Retina (tissue), 1 donor: ENCODE results near the gene TRIP11.
"Not testable (repeated sequence)": the region's sequence is repeated elsewhere in the genome, so short reads cannot be mapped to it uniquely, and the experiment has no call there.

ENCODE experiments used
- DNase-seq: peaks from one replicate; pipeline ENCODE4 v3.0.0-alpha.2; 2016

The TRIP11 gene

DNA sequence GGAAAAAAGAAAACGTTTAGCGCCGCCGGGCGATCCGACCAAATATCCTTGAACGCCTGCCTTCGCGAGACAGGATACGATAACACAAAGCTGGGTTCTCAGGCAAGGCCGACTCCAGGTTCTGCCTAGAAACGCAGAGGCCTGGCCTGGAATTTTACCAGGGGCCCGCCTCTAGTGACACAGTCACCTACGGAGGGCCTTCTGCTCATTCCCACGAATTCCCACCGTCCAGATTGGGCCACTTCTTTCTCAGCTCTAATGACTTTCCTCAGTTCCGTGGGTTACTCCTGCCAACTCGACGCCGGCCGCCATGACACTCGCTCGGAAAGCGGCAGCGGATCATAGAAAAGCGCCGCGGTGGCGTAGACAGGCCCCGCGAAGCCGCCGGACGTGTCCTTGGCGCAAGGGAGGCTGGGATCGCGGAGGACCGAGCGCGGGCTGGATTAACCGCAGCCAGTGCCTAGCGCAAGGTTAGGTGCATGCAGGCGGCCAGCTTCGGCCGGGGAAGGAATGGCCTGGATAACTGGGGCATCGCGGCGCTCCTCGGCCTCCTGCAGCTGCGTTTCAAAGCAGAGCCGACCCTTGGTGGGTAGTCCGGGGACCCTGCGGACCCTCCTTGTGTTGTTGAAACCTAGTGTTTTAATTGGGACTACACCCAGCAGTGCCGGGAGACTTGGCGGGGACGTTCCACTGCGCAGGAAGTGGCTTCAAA is at the start of gene TRIP11:
TRIP11 (minus strand) TSS at position 341 of the 712 bp plus-strand sequence. CDS start 374 bp downstream, outside the sequence.
- peak; percentile 96 for DNase-seq

DNA sequence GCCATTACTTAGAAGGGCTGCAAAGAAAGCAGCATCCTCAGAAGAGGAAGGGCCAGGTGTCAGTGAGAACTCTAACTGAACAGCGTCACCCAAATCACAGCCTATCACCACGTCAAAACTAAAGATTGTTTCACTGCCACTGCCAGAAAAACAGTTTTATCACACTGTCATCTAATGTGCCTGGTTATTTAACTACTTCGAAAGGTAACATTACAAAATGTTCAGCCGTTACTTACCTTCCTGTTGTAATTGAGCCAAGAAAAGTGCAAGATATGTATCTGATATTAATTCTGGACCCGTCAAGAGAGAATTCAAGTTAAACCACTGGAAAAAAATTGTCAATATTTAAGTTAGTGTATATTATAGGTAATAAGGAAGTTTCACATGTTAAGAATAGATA is 48.6 kb upstream of the TRIP11 start:
- no peak for DNase-seq

DNA sequence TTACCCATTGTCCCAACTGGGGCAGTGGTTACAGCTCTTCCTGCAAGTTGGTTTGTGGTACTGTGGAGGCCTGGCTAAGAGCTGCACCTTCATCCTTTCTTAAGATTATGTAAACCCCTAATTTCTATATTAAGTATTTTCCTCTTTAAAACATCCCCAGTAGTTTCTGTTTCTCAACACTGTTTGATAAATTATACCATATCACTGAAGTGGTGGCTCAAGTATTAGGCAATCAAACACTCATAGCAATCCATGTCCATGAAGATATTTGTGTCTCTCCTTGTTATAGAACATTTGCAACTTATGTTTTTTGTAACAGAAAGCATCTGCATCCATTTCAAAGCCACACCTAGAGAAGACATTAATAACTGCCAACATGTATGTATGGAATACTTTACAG is 34.7 kb upstream of the TRIP11 start:
- DNase-seq: no peak

DNA sequence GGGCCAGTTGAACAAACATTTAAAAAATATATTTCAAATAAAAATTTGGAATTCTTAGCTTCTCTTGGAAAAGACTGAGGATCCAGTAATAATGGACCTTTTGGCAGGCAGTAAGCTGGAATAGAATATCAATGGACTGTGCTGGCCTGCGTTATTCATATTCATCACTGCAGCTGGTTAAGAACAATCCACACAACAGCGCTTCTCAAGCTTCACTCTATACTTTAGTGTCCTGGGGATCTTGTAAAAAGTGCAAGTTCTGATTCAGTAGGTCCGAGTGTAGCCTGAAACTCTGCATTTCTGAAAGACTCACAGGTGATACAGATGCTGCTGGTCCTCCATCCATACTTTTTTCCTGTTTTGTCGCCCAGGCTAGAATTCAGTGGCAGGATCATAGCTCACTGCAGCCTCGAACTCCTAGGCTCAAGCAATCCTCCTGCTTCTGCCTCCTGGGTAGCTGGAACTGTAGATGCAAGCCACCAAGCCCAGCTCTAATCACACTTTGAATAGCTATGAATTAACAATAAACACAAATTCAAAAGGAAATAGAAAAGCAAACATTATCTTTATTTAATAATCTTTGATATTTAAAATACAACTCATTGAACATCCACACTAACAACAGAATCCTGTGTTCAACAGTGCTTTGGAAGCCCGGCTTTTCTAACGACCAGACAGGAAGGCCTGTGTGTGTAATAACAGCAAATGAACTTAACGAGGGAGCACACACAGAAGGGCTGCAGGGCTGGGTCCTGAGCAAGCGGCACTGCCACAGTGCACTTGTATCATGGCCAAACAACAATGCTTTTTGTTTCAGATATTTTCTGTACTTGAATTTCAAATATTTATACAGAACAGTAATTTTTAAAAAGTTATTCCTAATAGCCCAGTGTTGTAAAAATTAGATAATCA is 18.4 kb upstream of the TRIP11 start:
- DNase-seq: no peak

DNA sequence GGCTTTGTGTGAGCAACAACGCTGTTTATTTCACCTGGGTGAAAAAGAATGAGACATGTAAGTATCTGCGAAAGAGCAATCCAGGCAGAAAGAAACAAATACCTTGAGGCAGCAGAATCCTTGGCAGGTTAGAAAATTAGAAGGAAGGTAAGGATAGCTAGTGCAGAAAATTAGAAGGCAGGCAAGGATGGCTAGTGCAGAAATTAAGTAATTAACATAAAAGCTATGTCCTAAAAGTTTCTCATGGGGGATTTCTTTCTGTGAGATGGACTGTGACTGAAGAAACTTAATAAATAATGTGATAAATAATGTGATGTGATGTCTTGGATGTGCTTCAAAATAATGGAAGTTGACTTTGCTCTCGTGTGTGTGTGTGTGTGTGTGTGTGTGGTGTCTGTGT is 9.9 kb upstream of the TRIP11 start:
- DNase-seq: no peak

DNA sequence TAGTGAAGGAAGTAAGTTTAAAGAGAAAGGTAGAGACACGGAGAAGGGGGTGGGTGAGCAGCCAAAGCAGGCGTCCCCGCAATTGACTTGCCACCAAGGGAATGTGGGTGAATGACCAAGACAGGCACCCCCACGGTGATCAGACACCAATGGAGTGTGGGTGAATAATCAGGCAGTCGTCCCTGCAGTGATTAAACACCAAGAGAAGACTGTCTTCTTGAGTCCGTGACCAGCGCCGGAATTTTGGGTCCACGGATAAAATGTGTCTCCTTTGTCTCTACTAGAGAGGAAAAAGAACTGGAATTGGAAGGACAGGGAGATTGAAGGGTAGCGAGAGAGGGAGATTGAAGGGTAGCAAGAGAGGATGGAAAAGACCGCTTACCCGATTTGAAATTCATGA is 9.4 kb upstream of the TRIP11 start:
- not testable (repeated sequence) for DNase-seq

DNA sequence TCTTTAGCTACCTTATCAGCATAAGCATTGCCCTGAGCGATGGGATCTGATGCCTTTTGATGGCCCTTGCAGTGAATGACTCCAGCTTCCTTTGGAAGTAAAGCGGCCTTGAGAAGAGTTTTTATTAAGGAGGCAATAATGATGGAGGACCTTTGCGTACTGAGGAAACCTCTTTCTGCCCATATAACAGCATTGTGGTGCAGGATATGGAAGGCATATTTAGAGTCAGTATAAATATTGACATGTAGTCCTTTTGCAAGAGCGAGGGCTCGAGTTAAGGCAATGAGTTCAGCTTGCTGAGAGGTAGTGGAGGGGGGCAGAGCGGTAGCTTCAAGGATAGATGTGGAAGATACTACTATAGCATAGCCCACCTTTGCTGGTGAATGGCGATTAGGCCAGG is 6.0 kb upstream of the TRIP11 start:
- DNase-seq: not testable (repeated sequence)

DNA sequence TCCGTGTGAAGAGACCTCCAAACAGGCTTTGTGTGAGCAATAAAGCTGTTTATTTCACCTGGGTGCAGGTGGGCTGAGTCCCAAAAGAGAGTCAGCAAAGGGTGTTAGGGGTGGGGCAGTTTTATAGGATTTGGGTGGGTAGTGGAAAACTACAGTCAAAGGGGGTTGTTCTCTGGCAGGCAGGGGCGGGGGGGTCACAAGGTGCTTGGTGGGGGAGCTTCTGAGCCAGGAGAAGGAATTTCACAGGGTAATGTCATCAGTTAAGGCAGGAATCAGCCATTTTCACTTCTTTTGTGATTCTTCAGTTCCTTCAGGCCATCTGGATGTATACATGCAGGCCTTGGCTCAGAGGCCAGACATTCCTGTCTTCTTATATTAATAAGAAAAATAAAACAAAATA is 1.9 kb upstream of the TRIP11 start:
- DNase-seq: not testable (repeated sequence)

DNA sequence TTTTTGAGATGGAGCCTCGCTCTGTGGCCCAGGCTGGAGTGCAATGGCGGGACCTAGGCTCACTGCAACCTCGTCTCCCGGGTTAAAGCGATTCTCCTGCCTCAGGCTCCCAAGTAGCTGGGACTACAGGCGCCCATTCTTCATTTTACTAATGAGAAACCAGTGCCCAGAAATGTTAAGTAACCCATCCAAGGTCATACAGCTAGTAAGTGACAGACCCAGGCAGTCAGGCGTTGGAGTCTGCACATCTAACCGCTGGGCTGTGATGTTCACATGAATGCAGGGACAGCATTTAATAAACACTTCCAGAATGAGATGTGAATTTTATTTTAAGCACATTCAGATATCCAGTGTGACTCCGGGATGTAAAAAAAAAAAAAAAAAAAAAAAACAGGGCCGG is 1.3 kb upstream of the TRIP11 start:
- no peak for DNase-seq

DNA sequence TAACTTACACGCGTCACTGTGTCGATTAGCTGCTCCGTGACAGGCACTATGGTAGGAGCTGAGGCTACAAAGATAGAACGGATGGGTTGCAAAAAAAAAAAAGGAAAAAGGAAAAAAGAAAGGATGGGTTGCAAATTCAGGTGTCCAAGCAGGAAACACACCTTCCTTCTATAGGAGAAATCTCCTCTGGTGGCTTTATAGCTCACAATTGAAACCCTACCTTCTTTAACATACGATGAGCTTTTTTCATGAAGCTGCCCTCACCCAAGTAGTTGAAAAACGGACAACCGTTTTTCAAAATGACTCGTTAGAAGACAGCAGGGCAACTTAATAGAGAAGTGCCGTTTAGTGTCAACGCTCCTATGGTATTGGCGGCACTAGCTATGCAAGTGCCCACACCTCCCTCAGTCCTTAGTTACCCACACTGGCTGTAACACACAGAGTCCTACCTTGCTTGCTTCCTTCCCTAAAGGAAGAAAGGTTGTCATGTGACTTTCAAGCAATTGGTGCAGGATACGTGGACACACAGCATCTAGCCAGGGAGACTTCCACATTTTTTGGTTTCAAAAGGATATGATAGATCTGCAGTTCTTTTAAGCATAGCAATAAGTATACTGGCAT is 682 bp upstream of the TRIP11 start:
- no peak for DNase-seq

DNA sequence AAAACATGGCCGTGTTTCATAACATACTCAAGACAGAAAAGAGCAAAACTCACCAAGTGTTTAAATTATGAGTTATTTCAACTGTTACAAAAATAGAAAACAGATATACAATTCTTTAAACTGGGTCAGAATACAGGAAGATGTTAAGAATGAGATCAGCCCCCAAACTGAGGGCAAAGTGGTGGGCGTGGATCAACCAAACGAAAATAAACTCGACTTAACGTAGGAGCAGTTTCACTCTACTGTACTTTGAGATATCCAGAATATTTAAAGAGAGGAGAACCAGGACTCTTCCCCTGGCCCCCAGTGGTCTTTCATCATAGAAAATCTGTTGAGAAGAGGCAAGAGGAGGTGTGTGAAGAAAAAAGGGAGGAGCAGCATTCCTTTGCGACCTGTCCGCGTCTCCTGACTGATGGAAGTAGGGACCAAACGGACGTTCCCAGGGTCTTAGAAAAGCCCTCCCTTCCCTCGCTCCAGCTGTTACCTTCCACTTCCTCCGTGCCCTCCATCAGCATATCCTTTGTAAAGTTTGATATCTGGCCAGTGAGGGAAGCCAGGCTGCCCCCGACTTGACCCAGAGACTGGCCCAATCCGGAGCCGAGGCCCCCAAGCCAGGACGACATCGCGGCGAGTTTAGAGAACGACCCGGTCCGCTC is 668 bp downstream of the TRIP11 start:
- DNase-seq: no peak

DNA sequence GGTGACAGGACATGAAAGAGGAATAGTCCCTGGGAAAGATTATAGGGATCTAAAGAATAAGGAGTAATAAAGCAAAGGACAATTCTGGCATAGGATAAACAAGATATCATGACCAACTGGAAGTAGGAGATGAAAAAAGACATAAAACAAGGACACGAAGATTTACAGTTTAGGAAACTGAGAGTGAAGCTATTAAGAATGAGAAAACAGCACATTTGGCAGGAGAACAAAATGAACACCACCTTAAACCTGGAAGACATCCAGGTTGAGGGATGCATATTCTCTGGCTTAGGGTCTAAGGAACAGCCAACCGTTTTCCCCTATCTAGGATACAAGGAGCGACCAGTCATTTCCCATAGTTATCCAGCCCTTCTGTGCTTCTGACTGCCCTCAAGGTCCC is 1.9 kb downstream of the TRIP11 start:
- no peak for DNase-seq

DNA sequence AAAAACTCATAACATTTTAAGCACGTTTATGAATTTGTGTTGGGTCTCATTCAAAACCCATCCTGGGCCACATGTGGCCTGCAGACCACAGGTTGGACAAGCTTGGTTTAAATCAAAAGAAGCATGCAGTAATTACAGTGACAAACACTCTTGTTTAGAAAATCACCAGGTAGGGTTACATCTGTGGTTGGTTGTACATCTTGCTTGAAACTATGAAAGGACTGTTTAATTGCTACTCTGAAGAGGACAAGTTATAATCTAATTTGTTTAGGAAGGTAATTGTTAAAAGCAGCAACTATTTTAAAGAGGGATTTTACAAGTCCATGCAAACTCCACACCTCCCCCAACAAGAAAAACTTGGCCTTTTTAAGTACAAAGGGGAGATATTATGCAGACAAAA is 4.0 kb downstream of the TRIP11 start:
- no peak for DNase-seq

DNA sequence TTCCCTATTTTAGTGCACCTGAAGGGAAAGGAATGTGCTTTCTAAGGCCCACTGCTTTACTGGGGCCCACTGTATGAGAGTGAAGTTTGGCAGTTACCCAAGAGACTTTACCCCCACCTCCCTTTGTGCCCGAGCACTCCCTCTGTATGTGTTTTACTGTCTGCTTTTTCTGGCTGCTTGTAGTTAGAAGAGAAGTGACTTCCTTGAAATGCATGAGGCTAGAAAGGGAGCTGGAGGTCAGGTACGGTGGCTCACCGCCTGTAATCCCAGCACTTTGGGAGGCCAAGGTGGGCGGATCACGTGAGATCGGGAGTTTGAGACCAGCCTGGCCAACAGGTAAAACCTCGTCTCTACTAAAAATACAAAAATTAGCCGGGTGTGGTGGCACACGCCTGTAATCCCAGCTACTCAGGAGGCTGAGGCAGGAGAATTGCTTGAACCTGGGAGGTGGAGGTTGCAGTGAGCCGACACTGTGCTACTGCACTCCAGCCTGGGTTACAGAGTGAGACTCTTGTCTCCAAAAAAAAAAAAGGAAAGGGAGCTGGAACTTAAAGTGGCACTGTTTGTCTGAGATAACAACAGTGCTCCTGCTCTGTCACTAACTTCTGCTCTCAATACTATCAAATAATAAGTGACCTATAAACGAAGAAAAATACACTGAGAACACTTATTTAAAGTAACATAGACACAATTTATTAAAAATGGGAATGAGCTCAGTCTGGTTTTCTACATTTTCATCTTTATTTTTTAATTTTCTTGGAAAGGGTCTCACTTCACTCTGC is 5.8 kb downstream of the TRIP11 start:
- no peak for DNase-seq

DNA sequence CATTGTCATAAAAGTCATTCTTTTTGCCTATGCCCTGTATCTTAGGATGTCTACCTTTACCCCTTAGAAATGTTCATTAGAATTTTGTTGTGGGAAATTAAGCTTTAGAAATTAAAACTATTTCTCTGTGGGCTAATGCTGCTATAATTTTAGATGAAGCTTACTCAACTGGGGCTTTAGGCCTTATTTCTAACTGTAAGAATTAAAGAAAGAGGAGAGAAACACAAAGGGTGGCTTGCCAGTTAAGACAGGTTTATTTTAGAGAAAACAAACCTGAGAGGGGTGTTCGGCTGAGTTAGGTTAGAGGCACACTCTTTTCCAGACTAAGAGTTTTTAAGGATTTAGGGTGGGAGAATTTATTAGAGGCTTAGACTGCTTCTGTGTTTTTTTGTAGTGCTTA is 6.4 kb downstream of the TRIP11 start:
- DNase-seq: no peak

DNA sequence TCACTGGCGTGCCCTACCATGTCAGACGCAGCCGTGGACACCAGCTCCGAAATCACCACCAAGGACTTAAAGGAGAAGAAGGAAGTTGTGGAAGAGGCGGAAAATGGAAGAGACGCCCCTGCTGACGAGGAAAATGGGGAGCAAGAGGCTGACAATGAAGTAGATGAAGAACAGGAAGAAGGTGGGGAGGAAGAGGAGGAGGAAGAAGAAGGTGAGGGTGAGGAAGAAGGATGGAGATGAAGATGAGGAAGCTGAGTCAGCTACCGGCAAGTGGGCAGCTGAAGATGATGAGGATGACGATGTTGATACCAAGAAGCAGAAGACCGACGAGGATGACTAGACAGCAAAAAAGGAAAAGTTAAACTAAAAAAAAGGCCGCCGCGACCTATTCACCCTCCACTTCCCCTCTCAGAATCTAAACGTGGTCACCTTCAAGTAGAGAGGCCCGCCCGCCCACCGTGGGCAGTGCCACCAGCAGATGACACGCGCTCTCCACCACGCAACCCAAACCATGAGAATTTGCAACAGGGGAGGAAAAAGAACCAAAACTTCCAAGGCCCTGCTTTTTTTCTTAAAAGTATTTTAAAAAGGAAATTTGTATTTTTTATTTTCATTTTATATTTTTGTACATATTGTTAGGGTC is 13.2 kb downstream of the TRIP11 start:
- DNase-seq: no peak

DNA sequence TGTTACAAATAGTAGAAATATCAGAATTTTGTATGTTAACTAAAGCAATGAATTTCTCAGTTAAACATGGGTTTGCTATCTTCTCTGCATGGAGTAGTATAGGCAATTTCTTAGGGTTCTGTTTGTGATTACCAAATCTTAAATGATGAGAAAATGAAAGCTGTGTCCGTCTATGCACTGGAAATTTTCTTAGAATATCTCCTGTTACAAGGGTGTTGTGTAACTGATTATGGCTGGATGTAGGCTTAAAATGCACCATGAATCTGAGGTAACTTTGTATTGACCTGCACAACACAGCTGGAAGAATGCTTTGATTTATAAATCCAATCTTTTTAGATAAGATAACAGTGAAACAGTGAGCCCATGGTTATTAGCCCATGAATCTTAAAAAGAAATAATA is 17.8 kb downstream of the TRIP11 start:
- no peak for DNase-seq

DNA sequence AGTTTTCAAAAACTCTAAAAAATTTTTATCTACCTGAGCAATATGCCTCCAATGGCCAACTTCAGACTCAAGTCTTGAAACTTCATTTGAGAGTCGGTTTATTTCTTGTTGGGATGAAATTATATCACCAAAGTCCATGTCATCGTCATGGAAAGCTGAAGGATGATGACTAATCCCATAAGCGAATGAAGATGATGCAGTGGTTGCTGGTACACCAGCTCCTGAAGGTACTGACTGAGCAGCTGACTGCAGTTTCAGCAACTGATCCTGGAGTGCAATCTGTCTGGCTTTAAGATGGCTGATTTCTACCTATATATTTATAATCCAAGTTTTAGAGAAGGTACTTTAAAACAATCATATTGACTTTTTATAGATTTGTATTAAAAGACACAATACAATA is 18.3 kb downstream of the TRIP11 start:
- no peak for DNase-seq

DNA sequence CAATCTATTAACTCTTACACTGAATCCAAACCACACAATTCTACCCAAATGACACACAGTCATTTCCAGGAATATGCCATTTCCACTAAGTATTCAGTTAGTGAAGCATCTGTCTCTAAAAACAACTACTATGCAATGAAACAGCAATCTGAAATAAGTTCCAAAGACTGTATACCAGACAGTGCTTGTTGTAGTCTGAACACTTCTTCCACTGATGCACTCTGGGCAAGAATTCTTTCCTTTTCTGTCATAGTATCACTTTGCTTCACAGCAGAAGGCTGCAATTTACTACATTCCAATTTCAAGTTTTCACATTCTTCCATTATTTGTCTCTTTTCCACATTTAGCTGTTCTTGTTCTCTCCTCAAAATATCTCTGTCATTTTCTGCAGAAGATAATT is 25.8 kb downstream of the TRIP11 start:
- no peak for DNase-seq

DNA sequence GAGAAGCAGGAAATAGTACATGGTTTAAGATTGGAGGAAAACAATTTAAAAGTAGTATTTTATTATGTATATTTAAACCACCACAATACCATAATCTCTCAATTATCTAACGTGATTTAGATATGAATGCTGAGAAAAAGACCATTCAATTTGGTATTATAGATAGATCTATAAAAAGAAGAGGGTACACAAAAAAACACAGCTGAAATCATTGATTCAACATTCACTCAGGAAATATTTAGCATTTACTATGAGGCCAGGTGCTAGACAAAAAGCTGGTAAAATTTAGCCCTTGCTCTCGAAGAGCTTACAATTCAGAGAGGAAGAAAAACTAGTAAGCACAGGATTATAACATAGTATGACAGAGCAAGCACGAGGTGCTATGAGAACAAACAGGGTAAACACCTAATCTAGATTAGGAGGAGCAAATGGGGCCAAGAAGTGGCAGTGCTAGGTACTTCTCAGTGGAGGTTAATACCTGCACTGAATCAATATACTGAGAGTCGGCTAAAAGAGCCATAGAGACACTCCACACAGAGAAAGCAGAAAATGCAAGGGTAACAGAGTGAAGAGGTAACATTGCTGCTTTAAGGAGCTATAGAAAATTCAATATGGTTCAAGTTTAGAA is 27.6 kb downstream of the TRIP11 start:
- no peak for DNase-seq

DNA sequence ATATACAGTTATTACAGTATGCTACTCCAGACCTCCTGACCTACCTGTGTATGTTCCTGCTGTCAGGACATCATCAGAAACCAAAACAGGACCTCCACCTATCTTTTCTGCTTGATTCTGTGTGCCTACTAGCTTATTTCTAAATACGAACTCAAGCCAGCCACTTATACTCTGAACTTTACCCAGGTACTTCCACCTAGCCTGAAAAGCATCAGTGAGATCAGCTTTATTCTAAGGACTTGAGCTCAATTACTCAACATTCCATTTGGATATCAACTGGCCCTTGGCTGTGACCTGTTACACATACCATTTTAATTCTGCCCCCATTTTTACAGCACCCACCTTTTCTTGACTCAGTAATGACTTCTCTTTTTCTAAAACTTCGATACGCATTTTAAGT is 29.2 kb downstream of the TRIP11 start:
- DNase-seq: no peak
